GM21390 (cell line): ENCODE data around the gene SELENON.

Experiments
- ATAC-seq: cut with Tn5 transposase; IDR thresholded peaks from one replicate; pipeline ENCODE4 v1.9.1; 2021; ENCODE audit not compliant: unreplicated experiment

SELENON gene

DNA sequence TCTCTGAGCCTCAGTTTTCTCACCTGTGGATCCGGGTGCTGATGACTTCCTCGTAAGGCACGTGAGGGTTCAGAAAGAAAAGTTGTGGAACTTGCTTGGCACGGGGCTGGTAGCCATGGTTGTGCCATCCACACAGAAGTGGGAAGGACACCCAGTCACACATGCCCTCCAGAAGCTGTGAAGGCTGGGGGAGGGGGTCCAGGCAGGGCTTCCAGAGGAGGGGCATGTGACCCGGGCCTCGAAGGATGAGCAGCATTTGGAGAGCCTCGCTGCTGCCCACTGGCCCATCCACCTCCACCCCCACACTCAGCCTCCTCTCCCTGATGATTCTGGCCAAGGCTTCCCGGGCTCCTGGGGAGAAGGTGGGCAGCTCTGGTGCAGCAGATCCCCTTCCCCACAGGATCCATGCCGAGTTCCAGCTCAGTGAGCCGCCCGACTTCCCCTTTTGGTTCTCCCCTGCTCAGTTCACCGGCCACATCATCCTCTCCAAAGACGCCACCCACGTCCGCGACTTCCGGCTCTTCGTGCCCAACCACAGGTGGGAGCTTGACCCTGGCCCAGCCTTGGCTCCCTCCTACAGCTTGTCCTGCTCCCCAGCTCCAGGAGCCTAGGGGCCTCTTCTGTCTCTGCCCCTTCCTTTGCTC, 9.4 kb downstream of the SELENON start:
- ATAC-seq: no peak

GRCh38 chr1:25809929-25810328, 9.9 kb downstream of the SELENON start:
- ATAC-seq: no peak

GRCh38 chr1:25810341-25811299, 10.6 kb downstream of the SELENON start:
- no peak for ATAC-seq

DNA sequence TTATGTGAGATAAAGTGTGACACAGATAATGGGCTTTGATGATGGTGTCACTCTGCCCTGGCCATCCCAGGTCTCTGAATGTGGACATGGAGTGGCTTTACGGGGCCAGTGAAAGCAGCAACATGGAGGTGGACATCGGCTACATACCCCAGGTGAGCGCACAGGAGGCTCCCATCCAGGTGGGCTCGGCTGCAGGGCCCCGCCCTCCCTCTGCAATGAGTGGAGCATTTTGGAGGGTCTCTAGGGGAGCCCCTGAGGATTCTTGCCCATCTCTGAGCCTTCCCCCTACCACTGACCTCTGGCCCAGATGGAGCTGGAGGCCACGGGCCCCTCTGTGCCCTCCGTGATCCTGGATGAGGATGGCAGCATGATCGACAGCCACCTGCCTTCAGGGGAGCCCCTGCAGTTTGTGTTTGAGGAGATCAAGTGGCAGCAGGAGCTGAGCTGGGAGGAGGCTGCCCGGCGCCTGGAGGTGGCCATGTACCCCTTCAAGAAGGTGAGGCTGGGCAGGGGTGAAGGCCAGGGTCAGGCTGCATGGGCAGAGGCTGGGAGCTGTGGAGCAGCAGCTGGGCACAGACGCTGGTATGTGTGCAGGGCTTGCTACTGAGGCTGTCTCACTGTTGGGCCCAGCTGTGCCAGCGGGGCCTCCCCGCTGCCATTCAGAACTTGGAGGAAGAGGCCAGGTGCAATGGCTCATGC, 11.5 kb downstream of the SELENON start:
- no peak for ATAC-seq

DNA sequence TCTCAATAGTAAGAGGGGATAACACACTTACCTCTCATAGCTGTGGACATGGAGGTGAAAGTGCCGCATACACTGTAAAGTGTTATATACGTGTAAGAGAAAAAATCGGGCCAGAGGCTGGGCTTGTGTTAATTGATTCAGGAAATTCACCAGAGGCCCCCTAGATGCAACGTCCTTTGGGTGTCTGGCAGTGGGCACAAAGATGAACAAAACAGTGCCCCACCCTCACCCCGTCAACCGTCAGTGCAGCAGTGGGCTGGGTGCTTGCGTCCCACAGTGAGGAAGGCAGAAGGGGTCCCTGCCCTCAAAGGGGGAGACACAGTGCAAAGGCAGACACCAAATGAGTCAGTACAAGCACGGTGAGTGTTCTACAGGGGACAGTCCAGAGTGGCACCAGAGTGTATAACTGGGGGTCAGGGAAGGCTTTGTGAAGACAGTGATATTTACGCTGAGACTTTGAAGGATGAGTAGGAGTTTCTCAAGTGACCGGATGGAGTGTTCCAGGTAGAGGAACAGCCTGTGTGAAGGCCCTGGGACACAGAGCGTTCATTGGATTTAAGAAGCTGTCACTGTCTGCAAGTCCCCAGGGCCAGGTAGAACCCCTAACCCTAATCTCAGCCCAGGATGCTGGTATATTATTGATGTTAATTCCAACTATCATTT, 13.2 kb downstream of the SELENON start:
- no peak for ATAC-seq

DNA sequence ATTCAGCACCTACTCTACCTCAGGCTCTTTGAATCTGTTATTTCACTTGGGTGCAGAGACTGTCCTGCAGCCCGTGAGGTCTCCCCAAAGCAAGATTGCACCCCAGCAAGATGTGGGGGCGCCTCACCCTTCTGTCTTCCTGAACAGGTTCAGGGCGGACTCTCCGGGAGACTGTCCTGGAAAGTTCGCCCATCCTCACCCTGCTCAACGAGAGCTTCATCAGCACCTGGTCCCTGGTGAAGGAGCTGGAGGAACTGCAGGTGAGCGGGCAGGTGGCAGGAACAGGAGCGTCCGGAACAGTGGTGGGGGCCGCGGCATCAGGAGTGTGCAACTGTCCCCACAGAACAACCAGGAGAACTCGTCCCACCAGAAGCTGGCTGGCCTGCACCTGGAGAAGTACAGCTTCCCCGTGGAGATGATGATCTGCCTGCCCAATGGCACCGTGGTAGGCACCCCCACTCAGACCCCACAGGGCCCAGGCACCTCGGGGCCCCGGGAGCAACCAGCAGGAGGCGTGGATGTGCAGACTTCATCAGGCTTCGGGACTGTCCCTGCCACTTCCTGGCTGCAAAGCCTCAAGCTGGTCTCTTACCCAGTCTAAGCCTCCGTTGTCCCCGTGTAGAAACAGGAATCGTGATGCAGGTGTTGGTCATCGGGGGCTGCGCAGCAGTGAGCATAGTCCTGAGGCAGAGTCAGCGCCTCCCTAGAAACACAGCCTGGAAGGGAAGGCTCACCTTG, 13.9 kb downstream of the SELENON start:
- no peak for ATAC-seq

- ATAC-seq: no peak
Measured at GRCh38 chr1:25814549-25815087, 14.6 kb downstream of the SELENON start.

GRCh38 chr1:25815208-25816111, 15.5 kb downstream of the SELENON start:
- ATAC-seq: no peak

DNA sequence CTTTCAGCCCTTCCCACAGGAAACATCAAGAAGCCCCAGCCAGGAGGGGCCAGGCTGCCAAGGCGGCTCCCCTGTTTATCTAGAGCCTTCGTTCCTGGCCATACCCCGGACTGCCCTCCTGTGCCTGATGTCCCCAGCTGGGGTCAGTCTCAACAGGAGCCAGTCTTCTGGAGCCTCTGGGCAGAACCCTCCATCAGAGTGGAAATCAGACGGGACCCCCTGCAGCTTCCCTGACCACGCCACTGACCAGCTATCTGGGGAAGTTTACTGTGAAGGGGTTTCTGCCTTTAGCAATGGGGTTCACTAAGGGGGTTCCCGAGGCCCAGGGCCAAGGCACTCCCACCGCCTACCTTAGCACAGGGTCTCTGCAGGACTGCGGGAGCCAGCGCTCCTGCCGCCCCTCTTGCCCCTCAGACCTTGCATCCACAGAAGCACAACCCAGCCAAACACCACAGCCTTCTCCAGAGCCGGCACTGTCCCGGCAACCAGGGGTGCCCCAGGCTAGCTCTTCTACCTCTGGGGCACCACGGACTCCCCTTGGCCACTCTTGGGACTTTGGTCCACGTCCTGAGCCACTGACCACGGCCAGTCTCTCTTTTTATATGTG, 16.2 kb downstream of the SELENON start:
- ATAC-seq: no peak

GRCh38 chr1:25817840-25818501, 18.0 kb downstream of the SELENON start:
- no peak for ATAC-seq

GRCh38 chr1:25818569-25818968, 18.6 kb downstream of the SELENON start:
- ATAC-seq: no peak

GRCh38 chr1:25819491-25820246, 19.7 kb downstream of the SELENON start, which contains the start of gene MTFR1L:
TSS of gene MTFR1L (plus strand) at chr1:25819954. CDS start at chr1:25823105, 3,151 bp downstream.
- ATAC-seq: peak; percentile 83

GRCh38 chr1:25820247-25821111, 20.5 kb downstream of the SELENON start:
- peak; percentile 56 for ATAC-seq

DNA sequence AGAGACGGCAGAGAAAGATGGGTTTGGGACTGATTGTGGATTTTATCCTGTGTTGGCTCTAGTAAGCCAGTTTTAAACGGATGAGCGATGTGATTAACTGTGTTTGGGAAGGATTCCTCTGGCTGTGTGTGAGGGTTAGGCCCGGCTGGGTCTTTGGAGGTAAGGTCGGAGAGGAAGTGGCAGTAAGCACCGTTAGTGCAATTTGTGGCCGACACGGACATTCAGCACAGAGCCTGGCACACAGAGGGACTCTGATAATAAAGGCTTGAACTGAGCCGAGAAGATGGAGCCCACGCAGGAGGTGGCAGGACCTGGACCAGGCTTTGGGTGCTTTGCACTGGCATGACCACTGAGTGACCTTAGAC, 21.1 kb downstream of the SELENON start:
- no peak for ATAC-seq

GRCh38 chr1:25821630-25822091, 21.7 kb downstream of the SELENON start:
- no peak for ATAC-seq

- no peak for ATAC-seq
Measured at GRCh38 chr1:25825605-25826004, 25.6 kb downstream of the SELENON start.
